ENCODE results near the gene PSMA8. TPM values are rescaled to one million over a fixed set of nuclear protein-coding genes. Genes with fewer than 3 reads are reported as not detected.

The PSMA8 gene
- total RNA-seq, 1 experiment from 2014 or later = not detected

DNA sequence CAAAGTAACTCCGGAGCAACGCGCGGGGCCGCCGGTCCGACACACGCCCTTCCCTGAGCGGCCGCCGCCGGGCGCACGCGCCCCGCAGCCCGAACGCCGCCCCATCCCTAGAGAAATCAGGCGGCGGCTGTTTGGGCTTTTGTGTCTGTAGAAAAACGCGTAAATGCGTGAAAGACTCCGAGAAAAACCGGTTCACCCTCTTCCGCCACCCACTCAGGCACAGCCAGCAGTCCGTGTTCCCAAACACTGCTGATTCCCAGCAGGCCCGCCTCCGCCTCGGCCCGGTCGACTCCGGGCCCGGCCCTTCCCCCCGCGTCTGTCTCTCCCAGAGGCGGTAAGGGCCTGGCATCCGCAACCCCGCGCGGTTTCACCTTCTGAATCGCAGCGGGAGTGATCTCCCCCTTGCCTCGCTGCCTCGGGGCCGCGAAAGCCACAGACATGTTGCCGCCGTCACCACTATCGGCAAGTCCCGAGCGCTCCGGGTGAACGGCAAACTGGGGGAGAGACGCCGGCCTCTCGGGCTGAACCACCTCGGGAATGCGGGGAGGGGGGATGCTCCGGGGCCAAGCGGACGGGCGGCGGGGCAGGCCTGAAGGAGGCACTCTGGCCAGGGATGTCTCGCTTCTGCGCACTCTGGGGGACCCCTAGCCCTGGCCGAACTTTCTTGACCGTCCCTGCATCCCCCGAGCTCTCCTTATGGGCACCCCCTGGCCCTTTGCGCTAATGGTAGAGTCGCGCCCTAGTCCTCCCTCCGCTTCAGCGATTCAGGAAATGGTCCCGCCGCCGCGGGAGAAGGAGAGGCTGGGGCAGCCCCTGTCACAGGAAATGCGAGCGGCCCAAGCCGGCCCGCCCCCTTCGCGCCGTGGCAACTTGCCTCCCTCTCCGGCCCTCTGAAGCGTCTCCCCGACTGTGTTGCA lies 43.3 kb upstream of the PSMA8 start, which contains the start of gene SS18 (continued):
- TF ChIP-seq, protein P1, sequence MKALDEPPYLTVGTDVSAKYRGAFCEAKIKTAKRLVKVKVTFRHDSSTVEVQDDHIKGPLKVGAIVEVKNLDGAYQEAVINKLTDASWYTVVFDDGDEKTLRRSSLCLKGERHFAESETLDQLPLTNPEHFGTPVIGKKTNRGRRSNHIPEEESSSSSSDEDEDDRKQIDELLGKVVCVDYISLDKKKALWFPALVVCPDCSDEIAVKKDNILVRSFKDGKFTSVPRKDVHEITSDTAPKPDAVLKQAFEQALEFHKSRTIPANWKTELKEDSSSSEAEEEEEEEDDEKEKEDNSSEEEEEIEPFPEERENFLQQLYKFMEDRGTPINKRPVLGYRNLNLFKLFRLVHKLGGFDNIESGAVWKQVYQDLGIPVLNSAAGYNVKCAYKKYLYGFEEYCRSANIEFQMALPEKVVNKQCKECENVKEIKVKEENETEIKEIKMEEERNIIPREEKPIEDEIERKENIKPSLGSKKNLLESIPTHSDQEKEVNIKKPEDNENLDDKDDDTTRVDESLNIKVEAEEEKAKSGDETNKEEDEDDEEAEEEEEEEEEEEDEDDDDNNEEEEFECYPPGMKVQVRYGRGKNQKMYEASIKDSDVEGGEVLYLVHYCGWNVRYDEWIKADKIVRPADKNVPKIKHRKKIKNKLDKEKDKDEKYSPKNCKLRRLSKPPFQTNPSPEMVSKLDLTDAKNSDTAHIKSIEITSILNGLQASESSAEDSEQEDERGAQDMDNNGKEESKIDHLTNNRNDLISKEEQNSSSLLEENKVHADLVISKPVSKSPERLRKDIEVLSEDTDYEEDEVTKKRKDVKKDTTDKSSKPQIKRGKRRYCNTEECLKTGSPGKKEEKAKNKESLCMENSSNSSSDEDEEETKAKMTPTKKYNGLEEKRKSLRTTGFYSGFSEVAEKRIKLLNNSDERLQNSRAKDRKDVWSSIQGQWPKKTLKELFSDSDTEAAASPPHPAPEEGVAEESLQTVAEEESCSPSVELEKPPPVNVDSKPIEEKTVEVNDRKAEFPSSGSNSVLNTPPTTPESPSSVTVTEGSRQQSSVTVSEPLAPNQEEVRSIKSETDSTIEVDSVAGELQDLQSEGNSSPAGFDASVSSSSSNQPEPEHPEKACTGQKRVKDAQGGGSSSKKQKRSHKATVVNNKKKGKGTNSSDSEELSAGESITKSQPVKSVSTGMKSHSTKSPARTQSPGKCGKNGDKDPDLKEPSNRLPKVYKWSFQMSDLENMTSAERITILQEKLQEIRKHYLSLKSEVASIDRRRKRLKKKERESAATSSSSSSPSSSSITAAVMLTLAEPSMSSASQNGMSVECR (CRISPR knock-in tag; IDR thresholded peaks at IDR 0.05; ENCODE audit: borderline replicate concordance) = 0 out of 2 replicates have a peak, but pooled peaks have one; percentile 27
- TF ChIP-seq ELF4 (CRISPR knock-in tag; IDR thresholded peaks at IDR 0.05; ENCODE audit: low read depth) = 0 out of 2 replicates have a peak, but pooled peaks have one; percentile 62
- TF ChIP-seq ZNF138 (CRISPR knock-in tag; conservative IDR thresholded peaks at IDR 0.05) = no peak
- peak; percentile 39; the same call in 1 of the 2 replicates for TF ChIP-seq FOXK1 (CRISPR knock-in tag; IDR thresholded peaks at IDR 0.05)
- TF ChIP-seq CREM (CRISPR knock-in tag; IDR thresholded peaks at IDR 0.05) = peak; percentile 45; the same call in 1 of the 2 replicates
- TF ChIP-seq, protein P2, sequence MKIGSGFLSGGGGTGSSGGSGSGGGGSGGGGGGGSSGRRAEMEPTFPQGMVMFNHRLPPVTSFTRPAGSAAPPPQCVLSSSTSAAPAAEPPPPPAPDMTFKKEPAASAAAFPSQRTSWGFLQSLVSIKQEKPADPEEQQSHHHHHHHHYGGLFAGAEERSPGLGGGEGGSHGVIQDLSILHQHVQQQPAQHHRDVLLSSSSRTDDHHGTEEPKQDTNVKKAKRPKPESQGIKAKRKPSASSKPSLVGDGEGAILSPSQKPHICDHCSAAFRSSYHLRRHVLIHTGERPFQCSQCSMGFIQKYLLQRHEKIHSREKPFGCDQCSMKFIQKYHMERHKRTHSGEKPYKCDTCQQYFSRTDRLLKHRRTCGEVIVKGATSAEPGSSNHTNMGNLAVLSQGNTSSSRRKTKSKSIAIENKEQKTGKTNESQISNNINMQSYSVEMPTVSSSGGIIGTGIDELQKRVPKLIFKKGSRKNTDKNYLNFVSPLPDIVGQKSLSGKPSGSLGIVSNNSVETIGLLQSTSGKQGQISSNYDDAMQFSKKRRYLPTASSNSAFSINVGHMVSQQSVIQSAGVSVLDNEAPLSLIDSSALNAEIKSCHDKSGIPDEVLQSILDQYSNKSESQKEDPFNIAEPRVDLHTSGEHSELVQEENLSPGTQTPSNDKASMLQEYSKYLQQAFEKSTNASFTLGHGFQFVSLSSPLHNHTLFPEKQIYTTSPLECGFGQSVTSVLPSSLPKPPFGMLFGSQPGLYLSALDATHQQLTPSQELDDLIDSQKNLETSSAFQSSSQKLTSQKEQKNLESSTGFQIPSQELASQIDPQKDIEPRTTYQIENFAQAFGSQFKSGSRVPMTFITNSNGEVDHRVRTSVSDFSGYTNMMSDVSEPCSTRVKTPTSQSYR (CRISPR knock-in tag; IDR thresholded peaks at IDR 0.05) = peak; percentile 68; the same call in 1 of the 2 replicates
- TF ChIP-seq, protein P3, sequence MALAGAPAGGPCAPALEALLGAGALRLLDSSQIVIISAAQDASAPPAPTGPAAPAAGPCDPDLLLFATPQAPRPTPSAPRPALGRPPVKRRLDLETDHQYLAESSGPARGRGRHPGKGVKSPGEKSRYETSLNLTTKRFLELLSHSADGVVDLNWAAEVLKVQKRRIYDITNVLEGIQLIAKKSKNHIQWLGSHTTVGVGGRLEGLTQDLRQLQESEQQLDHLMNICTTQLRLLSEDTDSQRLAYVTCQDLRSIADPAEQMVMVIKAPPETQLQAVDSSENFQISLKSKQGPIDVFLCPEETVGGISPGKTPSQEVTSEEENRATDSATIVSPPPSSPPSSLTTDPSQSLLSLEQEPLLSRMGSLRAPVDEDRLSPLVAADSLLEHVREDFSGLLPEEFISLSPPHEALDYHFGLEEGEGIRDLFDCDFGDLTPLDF (CRISPR knock-in tag; IDR thresholded peaks at IDR 0.05) = 0 out of 2 replicates have a peak, but pooled peaks have one; percentile 30
- 0 out of 2 replicates have a peak, but pooled peaks have one; percentile 18 for TF ChIP-seq SMAD4 (CRISPR knock-in tag; IDR thresholded peaks at IDR 0.05)
- peak; percentile 90; the same call in 1 of the 2 replicates for TF ChIP-seq MYBL2 (CRISPR knock-in tag; IDR thresholded peaks at IDR 0.05)
- TF ChIP-seq TP53 (CRISPR knock-in tag; IDR thresholded peaks at IDR 0.05) = no peak
- TF ChIP-seq ZNF317 (CRISPR knock-in tag; IDR thresholded peaks at IDR 0.05; ENCODE audit: borderline replicate concordance, low read depth) = peak; percentile 24; the same call in 1 of the 2 replicates
- TF ChIP-seq, protein P4, sequence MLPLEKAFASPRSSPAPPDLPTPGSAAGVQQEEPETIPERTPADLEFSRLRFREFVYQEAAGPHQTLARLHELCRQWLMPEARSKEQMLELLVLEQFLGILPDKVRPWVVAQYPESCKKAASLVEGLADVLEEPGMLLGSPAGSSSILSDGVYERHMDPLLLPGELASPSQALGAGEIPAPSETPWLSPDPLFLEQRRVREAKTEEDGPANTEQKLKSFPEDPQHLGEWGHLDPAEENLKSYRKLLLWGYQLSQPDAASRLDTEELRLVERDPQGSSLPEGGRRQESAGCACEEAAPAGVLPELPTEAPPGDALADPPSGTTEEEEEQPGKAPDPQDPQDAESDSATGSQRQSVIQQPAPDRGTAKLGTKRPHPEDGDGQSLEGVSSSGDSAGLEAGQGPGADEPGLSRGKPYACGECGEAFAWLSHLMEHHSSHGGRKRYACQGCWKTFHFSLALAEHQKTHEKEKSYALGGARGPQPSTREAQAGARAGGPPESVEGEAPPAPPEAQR (CRISPR knock-in tag; IDR thresholded peaks at IDR 0.05) = no peak
- peak; percentile 84; the same call in 1 of the 2 replicates for TF ChIP-seq ATF1 (CRISPR knock-in tag; IDR thresholded peaks at IDR 0.05)
- TF ChIP-seq, protein P5, sequence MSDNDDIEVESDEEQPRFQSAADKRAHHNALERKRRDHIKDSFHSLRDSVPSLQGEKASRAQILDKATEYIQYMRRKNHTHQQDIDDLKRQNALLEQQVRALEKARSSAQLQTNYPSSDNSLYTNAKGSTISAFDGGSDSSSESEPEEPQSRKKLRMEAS (CRISPR knock-in tag; IDR thresholded peaks at IDR 0.05) = peak; percentile 54; the same call in 1 of the 2 replicates
- TF ChIP-seq TCF7 (CRISPR knock-in tag; IDR thresholded peaks at IDR 0.05; ENCODE audit: low read depth) = peak; percentile 39; the same call in 1 of the 2 replicates
- TF ChIP-seq, protein P6, sequence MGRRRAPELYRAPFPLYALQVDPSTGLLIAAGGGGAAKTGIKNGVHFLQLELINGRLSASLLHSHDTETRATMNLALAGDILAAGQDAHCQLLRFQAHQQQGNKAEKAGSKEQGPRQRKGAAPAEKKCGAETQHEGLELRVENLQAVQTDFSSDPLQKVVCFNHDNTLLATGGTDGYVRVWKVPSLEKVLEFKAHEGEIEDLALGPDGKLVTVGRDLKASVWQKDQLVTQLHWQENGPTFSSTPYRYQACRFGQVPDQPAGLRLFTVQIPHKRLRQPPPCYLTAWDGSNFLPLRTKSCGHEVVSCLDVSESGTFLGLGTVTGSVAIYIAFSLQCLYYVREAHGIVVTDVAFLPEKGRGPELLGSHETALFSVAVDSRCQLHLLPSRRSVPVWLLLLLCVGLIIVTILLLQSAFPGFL (CRISPR knock-in tag; IDR thresholded peaks at IDR 0.05; ENCODE audit: borderline replicate concordance) = no peak
- TF ChIP-seq RELA (CRISPR knock-in tag; IDR thresholded peaks at IDR 0.05; ENCODE audit: borderline replicate concordance) = no peak
- TF ChIP-seq, protein P7, sequence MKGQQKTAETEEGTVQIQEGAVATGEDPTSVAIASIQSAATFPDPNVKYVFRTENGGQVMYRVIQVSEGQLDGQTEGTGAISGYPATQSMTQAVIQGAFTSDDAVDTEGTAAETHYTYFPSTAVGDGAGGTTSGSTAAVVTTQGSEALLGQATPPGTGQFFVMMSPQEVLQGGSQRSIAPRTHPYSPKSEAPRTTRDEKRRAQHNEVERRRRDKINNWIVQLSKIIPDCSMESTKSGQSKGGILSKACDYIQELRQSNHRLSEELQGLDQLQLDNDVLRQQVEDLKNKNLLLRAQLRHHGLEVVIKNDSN (CRISPR knock-in tag; IDR thresholded peaks at IDR 0.05) = 0 out of 2 replicates have a peak, but pooled peaks have one; percentile 56
- TF ChIP-seq GABPB1 (CRISPR knock-in tag; IDR thresholded peaks at IDR 0.05) = no peak
- peak; percentile 64; the same call in 1 of the 2 replicates for TF ChIP-seq NFE2L1 (CRISPR knock-in tag; IDR thresholded peaks at IDR 0.05)
- TF ChIP-seq, protein P8, sequence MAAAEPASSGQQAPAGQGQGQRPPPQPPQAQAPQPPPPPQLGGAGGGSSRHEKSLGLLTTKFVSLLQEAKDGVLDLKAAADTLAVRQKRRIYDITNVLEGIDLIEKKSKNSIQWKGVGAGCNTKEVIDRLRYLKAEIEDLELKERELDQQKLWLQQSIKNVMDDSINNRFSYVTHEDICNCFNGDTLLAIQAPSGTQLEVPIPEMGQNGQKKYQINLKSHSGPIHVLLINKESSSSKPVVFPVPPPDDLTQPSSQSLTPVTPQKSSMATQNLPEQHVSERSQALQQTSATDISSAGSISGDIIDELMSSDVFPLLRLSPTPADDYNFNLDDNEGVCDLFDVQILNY (CRISPR knock-in tag; IDR thresholded peaks at IDR 0.05) = peak; percentile 71; the same call in 1 of the 2 replicates
- TF ChIP-seq, protein P9, sequence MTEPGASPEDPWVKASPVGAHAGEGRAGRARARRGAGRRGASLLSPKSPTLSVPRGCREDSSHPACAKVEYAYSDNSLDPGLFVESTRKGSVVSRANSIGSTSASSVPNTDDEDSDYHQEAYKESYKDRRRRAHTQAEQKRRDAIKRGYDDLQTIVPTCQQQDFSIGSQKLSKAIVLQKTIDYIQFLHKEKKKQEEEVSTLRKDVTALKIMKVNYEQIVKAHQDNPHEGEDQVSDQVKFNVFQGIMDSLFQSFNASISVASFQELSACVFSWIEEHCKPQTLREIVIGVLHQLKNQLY (CRISPR knock-in tag; IDR thresholded peaks at IDR 0.05) = peak; percentile 81; the same call in 1 of the 2 replicates
- TF ChIP-seq JUN (CRISPR knock-in tag; IDR thresholded peaks at IDR 0.05) = no peak
